Measurements from ENCODE around the gene MYL3. TPM values are rescaled to one million over a fixed set of nuclear protein-coding genes. Genes with fewer than 3 reads are reported as not detected.
A peak's percentile ranks its signal among the peaks of the same experiment; 100 is the strongest.
"Not testable (repeated sequence)": the region's sequence is repeated elsewhere in the genome, so short reads cannot be mapped to it uniquely, and the experiment has no call there.

The MYL3 gene
- 1.4 TPM for total RNA-seq

GRCh38 chr3:46863261-46863782 lies at the start of gene MYL3:
Gene MYL3, minus strand, starts transcription at chr3:46863444. Its CDS starts 54 bp downstream, at chr3:46863390.
- no peak for ATAC-seq
- no peak for DNase-seq (ENCODE audit: low spot score)

GRCh38 chr3:46912986-46913385 lies 49.7 kb upstream of the MYL3 start:
- DNase-seq (ENCODE audit: low spot score) (no peak), ATAC-seq (no peak)

- not testable (repeated sequence) for DNase-seq (ENCODE audit: low spot score); ATAC-seq
These were observed 47.7 kb upstream of the MYL3 start for GRCh38 chr3:46910914-46911313.

GRCh38 chr3:46910166-46910760 lies 47.0 kb upstream of the MYL3 start:
- DNase-seq (ENCODE audit: low spot score), result no peak

GRCh38 chr3:46909535-46910161 lies 46.4 kb upstream of the MYL3 start:
- peak; percentile 79 for ATAC-seq
- peak; percentile 81 for DNase-seq (ENCODE audit: low spot score)

More at GRCh38 chr3:46910166-46910760, 47.0 kb upstream of the MYL3 start:
- no peak for ATAC-seq

GRCh38 chr3:46908986-46909534 lies 45.8 kb upstream of the MYL3 start:
- ATAC-seq, result peak; percentile 6

GRCh38 chr3:46908294-46908985 lies 45.2 kb upstream of the MYL3 start:
- ATAC-seq, result peak; percentile 61
- no peak for DNase-seq (ENCODE audit: low spot score)

More at GRCh38 chr3:46908986-46909534, 45.8 kb upstream of the MYL3 start:
- no peak for DNase-seq (ENCODE audit: low spot score)

- no peak for ATAC-seq
- no peak for DNase-seq (ENCODE audit: low spot score)
These were observed 44.7 kb upstream of the MYL3 start for GRCh38 chr3:46907960-46908293.

GRCh38 chr3:46907271-46907670 lies 44.0 kb upstream of the MYL3 start:
- no peak for DNase-seq (ENCODE audit: low spot score)
- ATAC-seq, result no peak

- DNase-seq (ENCODE audit: low spot score), result no peak
- ATAC-seq, result no peak
These were observed 43.3 kb upstream of the MYL3 start for GRCh38 chr3:46906471-46907058.

GRCh38 chr3:46905661-46906451 lies 42.6 kb upstream of the MYL3 start:
- ATAC-seq (no peak), DNase-seq (ENCODE audit: low spot score) (no peak)

GRCh38 chr3:46905213-46905560 lies 41.9 kb upstream of the MYL3 start:
- no peak for ATAC-seq
- DNase-seq (ENCODE audit: low spot score), result no peak

- no peak for DNase-seq (ENCODE audit: low spot score)
- no peak for ATAC-seq
These were observed 41.3 kb upstream of the MYL3 start for GRCh38 chr3:46904303-46905212.

GRCh38 chr3:46903341-46904302 lies 40.4 kb upstream of the MYL3 start:
- no peak for DNase-seq (ENCODE audit: low spot score)
- ATAC-seq, result no peak

- DNase-seq (ENCODE audit: low spot score) (no peak), ATAC-seq (no peak)
These were observed 39.0 kb upstream of the MYL3 start for GRCh38 chr3:46902188-46902631.

GRCh38 chr3:46901591-46902187 lies 38.4 kb upstream of the MYL3 start:
- ATAC-seq (no peak), DNase-seq (ENCODE audit: low spot score) (no peak)

- ATAC-seq (no peak), DNase-seq (ENCODE audit: low spot score) (no peak)
These were observed 37.8 kb upstream of the MYL3 start for GRCh38 chr3:46901061-46901460.

- ATAC-seq, result no peak
- no peak for DNase-seq (ENCODE audit: low spot score)
These were observed 37.1 kb upstream of the MYL3 start for GRCh38 chr3:46900356-46900755.

All from left lobe of liver (tissue), 2 donors.